Stimulated activated CD4-positive, alpha-beta T cell treated with anti-CD3 and anti-CD28 coated beads, Interleukin-15, amount 100 ng/mL, for 24 hours (primary cell): ENCODE measurements around the gene TUBB2A.

Experiments
- DNase-seq: peaks from one replicate; pipeline ENCODE4 v3.0.0-alpha.2; 2020

TUBB2A gene

GRCh38 chr6:3117912-3118352 is 39.4 kb downstream of the TUBB2A start:
- DNase-seq = no peak

DNA sequence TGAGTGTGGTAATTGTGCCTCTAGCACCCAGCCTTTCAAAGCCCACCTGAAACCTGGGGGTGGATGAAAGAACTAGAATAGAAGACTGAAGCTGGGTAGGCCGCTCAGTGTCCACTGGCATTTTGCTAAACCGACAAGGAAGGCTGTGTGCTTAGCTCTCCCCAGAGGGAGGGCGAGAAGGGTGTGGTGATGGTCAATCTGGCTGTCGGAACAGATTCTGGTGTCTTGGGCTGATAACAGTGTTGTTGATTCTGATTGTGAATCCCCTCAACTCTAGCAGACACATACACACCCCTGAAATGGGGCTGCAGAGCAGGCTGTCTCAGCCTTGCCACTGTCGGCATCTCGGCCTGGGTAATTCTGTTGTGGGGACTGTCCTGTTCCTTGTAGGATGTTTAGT is 43.0 kb downstream of the TUBB2A start:
- DNase-seq = no peak

DNA sequence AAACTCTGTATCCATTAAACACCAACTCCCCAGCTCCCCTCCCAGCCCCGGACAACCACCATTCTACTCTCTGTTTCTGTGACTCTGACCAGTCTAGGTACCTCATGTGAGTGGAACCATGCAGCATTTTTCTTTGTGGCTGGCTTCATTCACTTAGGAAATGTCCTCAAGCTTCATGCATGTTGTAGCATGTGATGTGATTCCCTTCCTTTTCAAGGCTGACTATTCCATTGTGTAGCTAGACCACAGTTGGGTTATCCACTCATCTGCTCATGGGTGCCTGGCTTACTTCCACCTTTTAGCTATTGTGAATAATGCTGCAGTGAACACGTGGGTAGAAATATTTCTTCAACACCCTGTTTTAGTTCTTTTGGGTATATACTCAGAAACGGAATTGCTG is 47.6 kb downstream of the TUBB2A start:
- no peak for DNase-seq

DNA sequence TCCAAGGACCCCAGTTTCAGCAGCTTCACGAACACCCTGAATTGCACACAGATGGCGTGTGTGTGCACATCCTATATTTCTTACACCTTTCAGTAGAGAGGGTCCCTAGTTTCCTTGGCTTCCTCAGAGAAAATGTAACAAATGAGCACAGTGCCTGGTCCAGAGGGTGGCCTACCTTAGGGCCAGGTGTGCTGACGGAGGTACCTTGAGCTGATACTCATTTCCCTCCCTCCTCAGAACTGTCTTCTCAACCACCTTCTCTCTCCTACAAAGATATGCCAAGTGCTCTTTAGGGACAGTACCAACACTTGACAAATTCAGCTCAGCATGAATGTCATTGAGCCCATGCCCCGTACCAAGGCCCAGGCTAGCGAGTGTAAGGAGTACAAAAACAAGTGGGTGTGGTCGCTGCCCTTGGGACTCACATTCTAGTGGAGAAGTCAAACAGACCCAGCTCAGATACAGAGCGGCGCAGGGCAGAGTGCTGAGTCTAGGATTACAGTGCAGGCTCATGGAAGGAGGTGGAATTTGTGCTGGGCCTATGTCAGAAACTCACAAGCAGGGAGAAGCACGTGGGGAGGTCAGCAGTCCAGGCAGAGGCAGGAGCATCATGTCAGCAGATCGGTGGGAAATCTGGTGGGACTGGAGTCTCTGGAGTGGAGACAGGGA is 48.5 kb downstream of the TUBB2A start:
- no peak for DNase-seq
